GM18861 (cell line): Measurements from ENCODE around the gene CAB39.

Experiments
- ATAC-seq: cut with Tn5 transposase; IDR thresholded peaks from one replicate; pipeline ENCODE4 v1.9.1; 2021; ENCODE audit not compliant: unreplicated experiment

Gene CAB39

GRCh38 chr2:230748087-230748486 lies 35.4 kb downstream of the CAB39 start:
- no peak for ATAC-seq

GRCh38 chr2:230749111-230749510 lies 36.5 kb downstream of the CAB39 start:
- ATAC-seq = no peak

GRCh38 chr2:230751062-230751461 lies 38.4 kb downstream of the CAB39 start:
- ATAC-seq = no peak

GRCh38 chr2:230754200-230754599 lies 41.6 kb downstream of the CAB39 start:
- ATAC-seq = no peak

GRCh38 chr2:230757476-230757875 lies 44.8 kb downstream of the CAB39 start:
- no peak for ATAC-seq

GRCh38 chr2:230758566-230759480 lies 46.2 kb downstream of the CAB39 start:
- ATAC-seq = no peak

- no peak for ATAC-seq
These were observed 47.0 kb downstream of the CAB39 start for GRCh38 chr2:230759481-230760167.

GRCh38 chr2:230761704-230762103 lies 49.1 kb downstream of the CAB39 start:
- no peak for ATAC-seq

- ATAC-seq = peak; percentile 82
These were observed 49.8 kb downstream of the CAB39 start for GRCh38 chr2:230762317-230762896.

GRCh38 chr2:230764346-230764745 lies 51.7 kb downstream of the CAB39 start:
- no peak for ATAC-seq

- ATAC-seq = no peak
These were observed 53.1 kb downstream of the CAB39 start for GRCh38 chr2:230765611-230766300.

GRCh38 chr2:230767862-230768388 lies 55.3 kb downstream of the CAB39 start:
- ATAC-seq = no peak

GRCh38 chr2:230770804-230771203 lies 58.2 kb downstream of the CAB39 start:
- no peak for ATAC-seq

GRCh38 chr2:230772156-230772555 lies 59.5 kb downstream of the CAB39 start:
- ATAC-seq = no peak

GRCh38 chr2:230773039-230773773 lies 60.6 kb downstream of the CAB39 start:
- ATAC-seq = no peak

GRCh38 chr2:230774348-230774951 lies 61.8 kb downstream of the CAB39 start:
- no peak for ATAC-seq

- ATAC-seq = no peak
These were observed 63.1 kb downstream of the CAB39 start for GRCh38 chr2:230775737-230776136.

GRCh38 chr2:230777721-230778120 lies 65.1 kb downstream of the CAB39 start:
- no peak for ATAC-seq

- no peak for ATAC-seq
These were observed 65.9 kb downstream of the CAB39 start for GRCh38 chr2:230778350-230779063.
